K562 (cell line): ENCODE data around the gene UAP1. TPM values are rescaled to one million over a fixed set of nuclear protein-coding genes. Genes with fewer than 3 reads are reported as not detected.

Experiments
- ATAC-seq: fragments of 200-7000 bp; cut with Tn5 transposase; 3 replicates; pipeline ENCODE4 v1.9.1; 2020; ENCODE audit warnings: moderate library complexity
- BruUV-seq: library from RNA; stranded (reverse); fragments of 400-500 nt; replicated peaks from 2 replicates; lab custom pipeline; 2021; lab: Mats Ljungman, UMichigan
- CTCF ChIA-PET: fragments of 300-600 bp; formaldehyde crosslinking; extraction: SDS; loops from one replicate; lab custom pipeline; 2021; ENCODE audit warnings: low intra/inter-chr PET ratio; lab: Yijun Ruan, JAX
- POLR2A ChIA-PET: fragments of 300-600, 350-650 bp; sonication (Branson Sonifier 250); formaldehyde crosslinking; extraction: SDS; loops from one replicate; lab custom pipeline; 2021; ENCODE audit warnings: antibody characterized with exemption, inconsistent platforms; lab: Yijun Ruan, JAX
- DNase-seq, 4 experiments: peaks; one replicate each; pipeline versions ENCODE4 v3.0.0 to v3.0.0-alpha.2; 2011 to 2018; ENCODE audit warnings: low spot score in 3 of 4, mixed read lengths in 3 of 4; ENCODE audit errors: extremely low read depth in 1 of 4
- FAIRE-seq: peaks from 2 replicates; lab custom pipeline; 2011; peaks lifted over from hg19 to GRCh38; lab: Jason Lieb, UNC
- H2AFZ ChIP-seq: 2 replicates; pipeline ENCODE4 v1.6.0; 2011; ENCODE audit warnings: low read depth, low read length, control low read depth, inconsistent platforms
- H3K27ac ChIP-seq: fragments of 200-600 bp; 3 replicates; pipeline ENCODE4 v1.8.0; 2011; ENCODE audit warnings: low read depth, mild to moderate bottlenecking, control low read depth, inconsistent platforms, low read length, moderate library complexity, mixed read lengths; ENCODE audit errors: extremely low read depth
- H3K27me3 ChIP-seq, 2 experiments: fragments of 300-600 bp in 1 of 2; 2 replicates in 1 of 2; 3 replicates in 1 of 2; pipeline versions ENCODE4 v1.6.0 to v1.8.0; 2011; ENCODE audit warnings: inconsistent platforms in 2 of 2, low read length in 2 of 2, mild to moderate bottlenecking in 1 of 2, mixed read lengths in 1 of 2, moderate library complexity in 1 of 2; ENCODE audit not compliant: control insufficient read depth in 2 of 2, insufficient read depth in 2 of 2
- H3K36me3 ChIP-seq: fragments of 300-600 bp; 3 replicates; pipeline ENCODE4 v1.8.0; 2011; ENCODE audit warnings: mild to moderate bottlenecking, low read length, inconsistent platforms; ENCODE audit not compliant: control insufficient read depth, insufficient read depth
- H3K4me1 ChIP-seq, 2 experiments: fragments of 200-600 bp in 1 of 2; replicated peaks in 1 of 2; 2 replicates in 1 of 2; 3 replicates in 1 of 2; pipeline versions ENCODE4 v1.5.1 to v1.8.0; 2011; ENCODE audit warnings: inconsistent platforms in 2 of 2, low read length in 2 of 2, mild to moderate bottlenecking in 1 of 2, mixed read lengths in 1 of 2, moderate library complexity in 1 of 2; ENCODE audit not compliant: control insufficient read depth in 2 of 2, insufficient read depth in 2 of 2
- H3K4me2 ChIP-seq: 2 replicates; pipeline ENCODE4 v1.6.1; 2011; ENCODE audit warnings: low read length, control low read depth, inconsistent platforms, mixed read lengths; ENCODE audit not compliant: insufficient read depth
- H3K4me3 ChIP-seq: fragments of 200-600 bp; sonication (generic), shearing (Covaris generic); 2 replicates; pipeline ENCODE4 v1.5.1; 2016; ENCODE audit warnings: control low read depth, inconsistent platforms
- H3K79me2 ChIP-seq: fragments of 200-600 bp; 3 replicates; pipeline ENCODE4 v1.8.0; 2011; ENCODE audit warnings: low read length, inconsistent platforms; ENCODE audit not compliant: control insufficient read depth, insufficient read depth
- H3K9ac ChIP-seq, 2 experiments: 2 replicates each; pipeline versions ENCODE4 v1.6.0 to v1.6.1; 2011; ENCODE audit warnings: low read depth in 2 of 2, low read length in 2 of 2, control low read depth in 1 of 2, inconsistent platforms in 1 of 2, mild to moderate bottlenecking in 1 of 2, mixed read lengths in 1 of 2; ENCODE audit not compliant: insufficient read depth in 1 of 2
- H3K9me1 ChIP-seq: one replicate; pipeline ENCODE4 v1.6.0; 2011; ENCODE audit warnings: inconsistent platforms, mild to moderate bottlenecking, low read length, moderate library complexity; ENCODE audit not compliant: control insufficient read depth, insufficient read depth
- H3K9me3 ChIP-seq: replicated peaks from 2 replicates; pipeline ENCODE4 v1.5.1; 2011; ENCODE audit warnings: low read depth, low read length, inconsistent platforms; ENCODE audit not compliant: control insufficient read depth, insufficient read depth
- H4K20me1 ChIP-seq: replicated peaks from 2 replicates; pipeline ENCODE4 v1.6.1; 2011; ENCODE audit warnings: low read length, inconsistent platforms, mixed read lengths; ENCODE audit not compliant: control insufficient read depth, insufficient read depth
- CC2D1A ChIP-seq: fragments of 450-650 bp; IDR thresholded peaks from 2 replicates; pipeline ENCODE4 v1.6.1; 2017; ENCODE audit warnings: mild to moderate bottlenecking
- ELK1 ChIP-seq: sonication (generic); formaldehyde crosslinking; IDR thresholded peaks from 2 replicates; pipeline ENCODE4 v1.8.1; 2022; ENCODE audit warnings: missing genetic modification reagents
- FOXO4 ChIP-seq: fragments of 450-650 bp; formaldehyde crosslinking; IDR thresholded peaks from 2 replicates; pipeline ENCODE4 v1.4.0; 2020; ENCODE audit warnings: mild to moderate bottlenecking, moderate library complexity
- KAT8 ChIP-seq: fragments of 450-650 bp; IDR thresholded peaks from 2 replicates; pipeline ENCODE4 v1.6.1; 2016; ENCODE audit warnings: low read depth, mild to moderate bottlenecking
- NCOA2 ChIP-seq, 2 experiments: fragments of 450-650 bp; IDR thresholded peaks; 2 replicates each; pipeline ENCODE4 v1.6.1; 2018; ENCODE audit warnings: mild to moderate bottlenecking in 2 of 2, moderate library complexity in 1 of 2; ENCODE audit not compliant: partially characterized antibody in 2 of 2
- NCOA6 ChIP-seq: fragments of 450-650 bp; IDR thresholded peaks from 2 replicates; pipeline ENCODE4 v1.6.1; 2017; ENCODE audit warnings: mild to moderate bottlenecking
- NR2C2 ChIP-seq, 2 experiments: fragments of 200-800 bp in 1 of 2; sonication (Bioruptor generic) in 1 of 2; sonication (generic) in 1 of 2; formaldehyde crosslinking in 1 of 2; IDR thresholded peaks; 2 replicates each; pipeline versions ENCODE4 v1.6.1 to v1.8.0; 2016 to 2022; ENCODE audit warnings: mild to moderate bottlenecking in 1 of 2, missing compliant biosample characterization in 1 of 2, missing genetic modification characterization in 1 of 2, missing genetic modification reagents in 1 of 2
- POLR2B ChIP-seq: fragments of 450-650 bp; IDR thresholded peaks from 2 replicates; pipeline ENCODE4 v1.6.1; 2018; ENCODE audit warnings: low read depth; ENCODE audit not compliant: partially characterized antibody
- RBM22 ChIP-seq: fragments of 200-400 bp; formaldehyde crosslinking; IDR thresholded peaks from 2 replicates; pipeline ENCODE4 v1.6.1; 2018; ENCODE audit warnings: low read length, low read depth; ENCODE audit not compliant: poor library complexity, severe bottlenecking
- SIN3A ChIP-seq, 2 experiments: fragments of 150-350 bp in 1 of 2; IDR thresholded peaks; 2 replicates each; pipeline ENCODE4 v1.6.1; 2011 to 2016; ENCODE audit warnings: borderline replicate concordance in 2 of 2, low read depth in 2 of 2, low read length in 2 of 2, mild to moderate bottlenecking in 2 of 2, moderate library complexity in 2 of 2; ENCODE audit not compliant: control insufficient read depth in 1 of 2
- ZFP91 ChIP-seq: sonication (generic); formaldehyde crosslinking; IDR thresholded peaks from 2 replicates; pipeline ENCODE4 v1.8.0; 2022; ENCODE audit warnings: mild to moderate bottlenecking, missing genetic modification reagents
- WGBS: fragments of 100-300 bp; shearing (Covaris generic); methylation state at CpG from one replicate; pipeline ENCODE4 v1.1.6; 2016; ENCODE audit warnings: low coverage, mixed read lengths; ENCODE audit not compliant: insufficient coverage; ENCODE audit errors: missing lambda C conversion rate; 5-methylcytosine and 5-hydroxymethylcytosine counted together
- in situ Hi-C: fragments of 300-500 bp; cut with MboI; formaldehyde crosslinking; loops from 4 replicates; pipeline ENCODE4 v1.15.0; 2018; ENCODE audit warnings: inconsistent platforms, mixed read lengths
- intact Hi-C: fragments of 100-400 bp; cut with micrococcal nuclease; formaldehyde crosslinking; loops from 2 replicates; pipeline ENCODE4 v1.14.2; 2022
- polyA plus RNA-seq, 8 experiments: library from polyadenylated mRNA; depleted of rRNA in 4 of 8; stranded (reverse) in 5 of 8; unstranded in 3 of 8; fragments of >200 nt; fragmentation: Nextera tagmentation in 2 of 8; fragmentation: Illumina TruSeq in 1 of 8; extraction: Ambion mirVana in 2 of 8; extraction: Trizol in 1 of 8; gene quantifications; 2 replicates each; pipeline versions ENCODE4 v1.2.1 to v1.2.3, GENCODE V29; 2011 to 2014; ENCODE audit warnings: inconsistent platforms in 1 of 8, missing spikeins in 1 of 8
- total RNA-seq, 7 experiments: library from RNA; depleted of rRNA in 6 of 7; stranded (reverse); fragments of >200 nt in 6 of 7; fragmentation: Illumina TruSeq in 2 of 7; extraction: Trizol in 2 of 7; gene quantifications; 2 replicates each; pipeline versions ENCODE4 v1.2.1 to v1.2.3, GENCODE V29; 2011 to 2021; ENCODE audit warnings: low replicate concordance in 1 of 7
- TF ChIP-seq, protein P1 (sequence below): sonication (generic); formaldehyde crosslinking; IDR thresholded peaks from 2 replicates; pipeline ENCODE4 v1.8.0; 2023; ENCODE audit warnings: mild to moderate bottlenecking, missing genetic modification reagents

UAP1 gene
- total and polyA plus RNA-seq, 9 of the 15 experiments (the other 6 are each of a cell fraction or from before 2014, with no cell fraction given), result 182 to 317 (median 213) TPM

DNA sequence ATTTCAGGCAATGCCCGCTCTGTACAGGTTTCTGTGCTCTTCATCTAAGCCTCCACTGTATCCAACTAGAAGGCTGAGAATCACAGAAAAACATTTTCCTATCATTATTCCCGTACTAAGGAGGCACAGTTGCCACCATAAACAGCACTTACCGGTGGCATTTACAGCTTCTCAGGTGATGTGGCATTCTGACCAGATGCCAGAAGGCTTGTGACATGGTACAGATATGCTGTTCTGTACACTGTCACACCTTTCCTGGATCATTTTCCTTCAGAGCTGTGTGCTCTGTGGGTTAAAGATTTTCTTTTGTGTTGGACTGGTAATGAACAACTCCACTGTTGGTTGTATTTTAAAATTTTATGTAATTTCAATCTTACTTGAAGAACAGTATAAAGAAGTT, 4.0 kb upstream of the UAP1 start:
- TF ChIP-seq, protein P1, sequence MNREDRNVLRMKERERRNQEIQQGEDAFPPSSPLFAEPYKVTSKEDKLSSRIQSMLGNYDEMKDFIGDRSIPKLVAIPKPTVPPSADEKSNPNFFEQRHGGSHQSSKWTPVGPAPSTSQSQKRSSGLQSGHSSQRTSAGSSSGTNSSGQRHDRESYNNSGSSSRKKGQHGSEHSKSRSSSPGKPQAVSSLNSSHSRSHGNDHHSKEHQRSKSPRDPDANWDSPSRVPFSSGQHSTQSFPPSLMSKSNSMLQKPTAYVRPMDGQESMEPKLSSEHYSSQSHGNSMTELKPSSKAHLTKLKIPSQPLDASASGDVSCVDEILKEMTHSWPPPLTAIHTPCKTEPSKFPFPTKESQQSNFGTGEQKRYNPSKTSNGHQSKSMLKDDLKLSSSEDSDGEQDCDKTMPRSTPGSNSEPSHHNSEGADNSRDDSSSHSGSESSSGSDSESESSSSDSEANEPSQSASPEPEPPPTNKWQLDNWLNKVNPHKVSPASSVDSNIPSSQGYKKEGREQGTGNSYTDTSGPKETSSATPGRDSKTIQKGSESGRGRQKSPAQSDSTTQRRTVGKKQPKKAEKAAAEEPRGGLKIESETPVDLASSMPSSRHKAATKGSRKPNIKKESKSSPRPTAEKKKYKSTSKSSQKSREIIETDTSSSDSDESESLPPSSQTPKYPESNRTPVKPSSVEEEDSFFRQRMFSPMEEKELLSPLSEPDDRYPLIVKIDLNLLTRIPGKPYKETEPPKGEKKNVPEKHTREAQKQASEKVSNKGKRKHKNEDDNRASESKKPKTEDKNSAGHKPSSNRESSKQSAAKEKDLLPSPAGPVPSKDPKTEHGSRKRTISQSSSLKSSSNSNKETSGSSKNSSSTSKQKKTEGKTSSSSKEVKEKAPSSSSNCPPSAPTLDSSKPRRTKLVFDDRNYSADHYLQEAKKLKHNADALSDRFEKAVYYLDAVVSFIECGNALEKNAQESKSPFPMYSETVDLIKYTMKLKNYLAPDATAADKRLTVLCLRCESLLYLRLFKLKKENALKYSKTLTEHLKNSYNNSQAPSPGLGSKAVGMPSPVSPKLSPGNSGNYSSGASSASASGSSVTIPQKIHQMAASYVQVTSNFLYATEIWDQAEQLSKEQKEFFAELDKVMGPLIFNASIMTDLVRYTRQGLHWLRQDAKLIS, result no peak
- no peak for TF ChIP-seq ELK1
- no peak for TF ChIP-seq NCOA2 (IDR thresholded peaks at IDR 0.05; ENCODE audit: partially characterized antibody in 2 of 2)
- TF ChIP-seq ZFP91, result no peak
- no peak for TF ChIP-seq SIN3A (IDR thresholded peaks at IDR 0.05; ENCODE audit: borderline replicate concordance in 2 of 2, control insufficient read depth in 1 of 2, low read depth in 2 of 2, low read length in 2 of 2)
- no peak for TF ChIP-seq FOXO4 (CRISPR knock-in tag)
- no peak for TF ChIP-seq RBM22
- TF ChIP-seq NCOA6, result no peak
- no peak for TF ChIP-seq NR2C2 (CRISPR knock-in tag; IDR thresholded peaks at IDR 0.05)
- TF ChIP-seq NR2C2 (tag; IDR thresholded peaks at IDR 0.05), result no peak
- TF ChIP-seq CC2D1A, result no peak
- TF ChIP-seq KAT8, result no peak
- no peak for TF ChIP-seq POLR2B
- TF ChIP-seq, all 486 proteins: peak for 0
- in situ Hi-C loops, result no loop called here
- no peaks in the 10 kb centered on the region for H3K9me3 ChIP-seq
- POLR2A ChIA-PET, result interaction anchor here (1.0 to 1.5 kb wide), 3 partner anchors 10 to 29 kb away, joined by 3 to 5 read pairs (median 3); no protein-coding TSS in a partner anchor
- intact Hi-C loops, result no loop called here
- DNase-seq, result no peak
- 55% methylated on average over 3 of the region's 3 CpGs for WGBS
- no peak overlapping the region for H3K4me3 ChIP-seq
- FAIRE-seq, result no peak
- peak overlapping the region; percentile 32; the same call in 1 of the 2 replicates for H2AFZ ChIP-seq
- no peak overlapping the region for H3K4me2 ChIP-seq
- peaks cover 14 to 17% of the 10 kb centered on the region in 2 experiments; a peak in 4 of 5 replicates for H3K4me1 ChIP-seq
- no peaks in the 10 kb centered on the region for H3K27me3 ChIP-seq
- H3K9ac ChIP-seq, result no peak overlapping the region
- no peaks in the 10 kb centered on the region for H3K9me1 ChIP-seq
- ATAC-seq, result no peak
- CTCF ChIA-PET, result no interaction called here
- no peak overlapping the region for H3K27ac ChIP-seq
- H3K79me2 ChIP-seq, result peaks cover 11% of the 10 kb centered on the region
- H3K36me3 ChIP-seq, result no peaks in the 10 kb centered on the region
- BruUV-seq, result no TSS peak
- no peaks in the 10 kb centered on the region for H4K20me1 ChIP-seq
